OCI-LY3 (cell line): ENCODE measurements around the gene EVI2B.

Experiments used
- H2AFZ ChIP-seq: fragments of 200-600, 300-600 bp; shearing (Covaris generic); 2 replicates; pipeline ENCODE4 v1.6.0; 2014; ENCODE audit warnings: antibody characterized with exemption, low read depth, low read length
- H3K27ac ChIP-seq: fragments of 200-600, 300-600 bp; sonication (generic); 2 replicates; pipeline ENCODE4 v1.5.1; 2014; ENCODE audit warnings: mild to moderate bottlenecking, low read length, moderate library complexity, mixed read lengths
- H3K27me3 ChIP-seq: fragments of 200-600, 300-600 bp; sonication (generic); 2 replicates; pipeline ENCODE4 v1.6.1; 2014; ENCODE audit warnings: low read depth, low read length, mixed read lengths
- H3K36me3 ChIP-seq: fragments of 200-600, 300-600 bp; sonication (generic); replicated peaks from 2 replicates; pipeline ENCODE3; 2014; ENCODE audit warnings: low read depth, low read length, mixed read lengths
- H3K4me1 ChIP-seq: fragments of 300-600, 200-600 bp; sonication (generic); 2 replicates; pipeline ENCODE4 v1.6.1; 2014; ENCODE audit warnings: low read length, mixed read lengths
- H3K4me2 ChIP-seq: fragments of 200-600, 300-600 bp; sonication (generic); 2 replicates; pipeline ENCODE4 v1.6.1; 2014; ENCODE audit warnings: low read length, mixed read lengths
- H3K4me3 ChIP-seq: fragments of 300-600, 200-600 bp; sonication (generic); 2 replicates; pipeline ENCODE4 v1.5.1; 2014; ENCODE audit warnings: antibody characterized with exemption, mild to moderate bottlenecking, low read length, moderate library complexity
- H3K79me2 ChIP-seq: fragments of 300-600, 200-600 bp; shearing (Covaris generic); 2 replicates; pipeline ENCODE4 v1.6.1; 2014; ENCODE audit warnings: mild to moderate bottlenecking, low read length, mixed read lengths
- H3K9ac ChIP-seq: fragments of 300-600, 200-600 bp; shearing (Covaris generic); 2 replicates; pipeline ENCODE4 v1.6.0; 2014; ENCODE audit warnings: mild to moderate bottlenecking, low read length, moderate library complexity
- H3K9me3 ChIP-seq: fragments of 200-600, 300-600 bp; shearing (Covaris generic); 2 replicates; pipeline ENCODE4 v1.6.1; 2014; ENCODE audit warnings: low read length, mixed read lengths; ENCODE audit not compliant: insufficient read depth
- H4K20me1 ChIP-seq: fragments of 200-600, 300-600 bp; sonication (generic); 2 replicates; pipeline ENCODE4 v1.6.1; 2016; ENCODE audit warnings: low read length, mixed read lengths; ENCODE audit not compliant: insufficient read depth
- CTCF ChIP-seq: fragments of 200-600, 300-600 bp; sonication (generic); IDR thresholded peaks from 2 replicates; pipeline ENCODE4 v1.5.1; 2014; ENCODE audit warnings: antibody characterized with exemption, low read length, low read depth
- EZH2phosphoT487 ChIP-seq: fragments of 200-600 bp; shearing (Covaris generic); IDR thresholded peaks from 2 replicates; pipeline ENCODE4 v1.6.1; 2018; ENCODE audit warnings: antibody characterized with exemption, mixed run types, low read depth

EVI2B gene

DNA sequence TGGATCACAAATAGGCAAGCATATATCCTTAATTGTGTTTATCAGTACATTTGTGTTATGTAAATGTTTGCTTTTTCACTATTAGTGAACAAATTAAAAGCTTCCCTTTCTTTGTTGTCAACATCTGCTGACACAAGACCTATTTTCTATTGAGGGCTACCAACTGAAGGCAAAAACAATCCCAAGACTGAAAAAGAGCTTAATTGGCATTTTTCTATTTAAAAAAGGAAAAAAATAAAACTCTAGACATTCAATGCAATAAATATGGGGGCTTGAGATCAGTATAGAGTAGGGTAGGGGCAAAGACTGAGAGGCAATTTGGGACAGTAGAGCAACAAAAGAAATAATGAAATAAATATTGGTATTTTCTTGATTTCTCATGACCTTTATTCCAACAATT, 41.1 kb downstream of the EVI2B start:
- Histone ChIP-seq H3K9ac (no peak overlapping the region), H3K27ac (no peak overlapping the region), H3K4me1 (no peaks in the 10 kb centered on the region), H2AFZ (no peak overlapping the region), H3K4me2 (no peak overlapping the region), H3K4me3 (no peak overlapping the region), H3K27me3 (no peaks in the 10 kb centered on the region), H3K9me3 (no peaks in the 10 kb centered on the region), H3K79me2 (no peaks in the 10 kb centered on the region), H4K20me1 (no peaks in the 10 kb centered on the region), H3K36me3 (peaks cover 8% of the 10 kb centered on the region)
- TF ChIP-seq CTCF (no peak), EZH2phosphoT487 (no peak)

DNA sequence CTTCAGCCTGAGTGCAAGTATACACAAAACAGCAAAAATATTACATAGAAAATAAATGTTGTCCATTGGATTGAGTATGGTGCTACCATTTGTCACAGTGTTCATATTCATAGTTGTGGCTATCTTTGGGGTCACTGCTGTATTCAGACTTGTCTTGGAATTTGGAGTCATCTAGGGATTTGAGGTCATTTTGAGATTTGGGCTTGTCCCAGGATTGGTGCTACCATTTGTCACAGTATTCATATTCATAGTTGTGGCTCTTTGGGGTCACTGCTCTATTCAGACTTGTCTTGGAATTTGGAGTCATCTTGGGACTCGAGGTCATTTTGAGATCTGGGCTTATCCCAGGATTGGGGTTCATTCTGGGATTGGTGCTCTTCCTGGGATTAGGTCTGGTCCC, 41.6 kb downstream of the EVI2B start:
- Histone ChIP-seq H3K4me1 (no peaks in the 10 kb centered on the region), H3K36me3 (peaks cover 2% of the 10 kb centered on the region), H3K4me2 (no peak overlapping the region)

DNA sequence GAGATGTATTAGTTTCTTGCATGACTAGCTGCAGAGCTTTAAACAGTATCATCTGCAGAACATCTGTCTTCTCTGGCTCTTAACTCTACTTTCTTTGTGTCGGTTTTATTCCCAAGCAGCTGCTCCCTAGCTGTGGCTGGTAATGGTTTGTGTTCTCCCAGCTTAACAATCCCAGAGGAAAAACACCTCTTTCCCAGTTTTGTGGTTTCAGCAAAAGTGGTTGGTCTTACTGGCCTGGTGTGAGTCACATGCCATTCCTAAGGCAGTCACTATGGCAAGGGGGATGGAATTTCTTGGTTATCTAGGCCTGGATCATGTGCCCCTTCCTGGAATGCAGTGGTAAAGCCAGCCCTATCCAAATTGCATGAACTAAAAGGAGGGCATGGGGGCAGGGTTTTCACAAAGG, 44.3 kb downstream of the EVI2B start:
- Histone ChIP-seq H3K9ac (no peak overlapping the region), H3K27ac (no peak overlapping the region), H3K27me3 (no peaks in the 10 kb centered on the region), H3K4me1 (no peaks in the 10 kb centered on the region), H3K79me2 (no peaks in the 10 kb centered on the region), H3K9me3 (no peaks in the 10 kb centered on the region), H3K4me3 (no peak overlapping the region), H3K4me2 (no peak overlapping the region), H2AFZ (no peak overlapping the region), H3K36me3 (peaks cover 2% of the 10 kb centered on the region), H4K20me1 (no peaks in the 10 kb centered on the region)
- TF ChIP-seq EZH2phosphoT487 (no peak), CTCF (no peak)

More for the DNA sequence above, 41.6 kb downstream of the EVI2B start:
- Histone ChIP-seq H3K79me2 (no peaks in the 10 kb centered on the region), H3K27ac (no peak overlapping the region), H3K27me3 (no peaks in the 10 kb centered on the region), H3K9me3 (no peaks in the 10 kb centered on the region), H3K9ac (no peak overlapping the region), H3K4me3 (no peak overlapping the region), H4K20me1 (no peaks in the 10 kb centered on the region), H2AFZ (no peak overlapping the region)
- TF ChIP-seq EZH2phosphoT487 (no peak), CTCF (no peak)

- Histone ChIP-seq H3K27me3 (no peaks in the 10 kb centered on the region), H2AFZ (no peak overlapping the region), H3K9me3 (no peaks in the 10 kb centered on the region), H3K4me3 (no peak overlapping the region), H4K20me1 (no peaks in the 10 kb centered on the region), H3K9ac (no peak overlapping the region), H3K4me2 (no peak overlapping the region), H3K79me2 (no peaks in the 10 kb centered on the region), H3K27ac (no peak overlapping the region), H3K36me3 (peaks cover 2% of the 10 kb centered on the region), H3K4me1 (no peaks in the 10 kb centered on the region)
- TF ChIP-seq EZH2phosphoT487 (no peak), CTCF (no peak)
Measured at GRCh38 chr17:31269036-31269577, 44.7 kb downstream of the EVI2B start.
